ENCODE measurements around the gene MAT1A. TPM values are rescaled to one million over a fixed set of nuclear protein-coding genes. Genes with fewer than 3 reads are reported as not detected.
"Not testable (repeated sequence)": the region's sequence is repeated elsewhere in the genome, so short reads cannot be mapped to it uniquely, and the experiment has no call there.

Gene MAT1A
- total and polyA plus RNA-seq, 2 experiments from 2014 or later = 38.3 to 62.1 TPM

DNA sequence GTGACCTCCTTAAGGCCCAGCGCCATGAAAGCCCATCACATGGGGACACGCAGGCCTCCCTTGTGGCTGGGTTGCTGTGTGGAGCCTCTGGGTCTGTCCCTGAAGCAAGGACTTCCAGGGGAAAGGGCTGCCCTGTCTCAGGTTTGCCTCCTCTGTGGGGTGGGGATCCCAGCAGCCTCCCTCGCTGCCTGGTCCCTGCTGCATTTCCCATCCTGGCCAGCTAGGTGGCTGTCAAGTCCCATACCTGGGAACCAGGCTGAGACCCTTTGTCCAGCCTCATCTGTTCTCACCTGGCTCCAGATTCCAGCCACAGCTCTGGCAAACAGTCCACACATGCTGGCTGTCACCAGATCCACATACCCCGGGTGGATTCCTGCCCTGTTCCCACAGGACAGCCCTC lies 32.7 kb downstream of the MAT1A start:
- DNase-seq (ENCODE audit: low spot score) = peak; percentile 67
- H3K4me2 ChIP-seq = not testable (repeated sequence)
- WGBS (ENCODE audit: low lambda C conversion rate, missing lambda C conversion rate) = 20% methylated on average over 4 of the region's 4 CpGs

DNA sequence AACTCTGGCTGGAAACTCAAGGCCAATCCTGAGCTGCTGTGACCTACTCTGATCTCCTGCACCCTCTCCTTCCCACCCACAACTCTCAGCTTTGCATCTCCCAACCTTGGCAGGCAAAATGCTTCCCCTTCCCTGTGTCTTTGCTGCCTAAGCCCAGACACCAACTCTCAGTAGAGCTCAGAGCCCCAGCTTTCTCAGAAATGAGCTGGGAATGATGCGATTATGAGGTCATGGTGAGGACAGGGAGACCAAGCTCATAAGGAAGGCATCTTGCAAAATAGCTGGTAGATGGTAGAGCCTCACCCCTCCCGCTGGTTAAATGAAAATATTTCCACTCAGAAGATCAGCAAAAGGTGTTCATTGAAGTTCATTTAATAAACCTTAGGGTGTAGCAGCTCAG lies 34.7 kb downstream of the MAT1A start:
- not testable (repeated sequence) for DNase-seq (ENCODE audit: low spot score); H3K9me3 ChIP-seq (ENCODE audit: low read depth); H3K9me2 ChIP-seq (replicated peaks; ENCODE audit: insufficient read depth); H2AFZ ChIP-seq; H3K79me2 ChIP-seq; H3K36me3 ChIP-seq (replicated peaks; ENCODE audit: insufficient read depth, low read depth); H3K4me1 ChIP-seq (ENCODE audit: insufficient read depth); H3K27me3 ChIP-seq; H4K20me1 ChIP-seq (ENCODE audit: insufficient read depth, poor library complexity, severe bottlenecking); H3K27ac ChIP-seq; H3K4me3 ChIP-seq; H3K4me2 ChIP-seq
- WGBS (ENCODE audit: low lambda C conversion rate, missing lambda C conversion rate) = no CpG with 5 or more reads among the region's 2 CpGs

More for the DNA sequence above, 32.7 kb downstream of the MAT1A start:
- not testable (repeated sequence) for H3K4me3 ChIP-seq; H4K20me1 ChIP-seq (ENCODE audit: insufficient read depth, poor library complexity, severe bottlenecking); H3K4me1 ChIP-seq (ENCODE audit: insufficient read depth); H3K27me3 ChIP-seq; H3K36me3 ChIP-seq (replicated peaks; ENCODE audit: insufficient read depth, low read depth); H3K27ac ChIP-seq; H2AFZ ChIP-seq; H3K9me3 ChIP-seq (ENCODE audit: low read depth); H3K79me2 ChIP-seq; H3K9me2 ChIP-seq (replicated peaks; ENCODE audit: insufficient read depth)
- TF ChIP-seq, protein P1, sequence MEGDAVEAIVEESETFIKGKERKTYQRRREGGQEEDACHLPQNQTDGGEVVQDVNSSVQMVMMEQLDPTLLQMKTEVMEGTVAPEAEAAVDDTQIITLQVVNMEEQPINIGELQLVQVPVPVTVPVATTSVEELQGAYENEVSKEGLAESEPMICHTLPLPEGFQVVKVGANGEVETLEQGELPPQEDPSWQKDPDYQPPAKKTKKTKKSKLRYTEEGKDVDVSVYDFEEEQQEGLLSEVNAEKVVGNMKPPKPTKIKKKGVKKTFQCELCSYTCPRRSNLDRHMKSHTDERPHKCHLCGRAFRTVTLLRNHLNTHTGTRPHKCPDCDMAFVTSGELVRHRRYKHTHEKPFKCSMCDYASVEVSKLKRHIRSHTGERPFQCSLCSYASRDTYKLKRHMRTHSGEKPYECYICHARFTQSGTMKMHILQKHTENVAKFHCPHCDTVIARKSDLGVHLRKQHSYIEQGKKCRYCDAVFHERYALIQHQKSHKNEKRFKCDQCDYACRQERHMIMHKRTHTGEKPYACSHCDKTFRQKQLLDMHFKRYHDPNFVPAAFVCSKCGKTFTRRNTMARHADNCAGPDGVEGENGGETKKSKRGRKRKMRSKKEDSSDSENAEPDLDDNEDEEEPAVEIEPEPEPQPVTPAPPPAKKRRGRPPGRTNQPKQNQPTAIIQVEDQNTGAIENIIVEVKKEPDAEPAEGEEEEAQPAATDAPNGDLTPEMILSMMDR (IDR thresholded peaks at IDR 0.05; ENCODE audit: poor library complexity) = peak; percentile 56

DNA sequence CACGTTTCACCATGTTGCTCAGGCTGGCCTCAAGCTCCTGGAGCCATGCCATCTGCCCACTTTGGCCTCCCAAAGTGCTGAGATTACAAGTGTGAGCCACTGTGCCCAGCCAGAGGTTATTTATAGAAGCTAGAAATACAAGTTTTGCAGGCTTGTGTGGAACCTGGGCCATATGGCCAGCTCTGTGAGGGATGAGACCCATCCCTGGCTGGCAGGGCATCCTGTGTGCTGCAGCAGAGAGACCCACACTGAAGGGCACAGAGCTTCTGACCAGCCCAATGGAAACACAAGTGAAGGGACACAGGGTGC lies 35.5 kb downstream of the MAT1A start:
- not testable (repeated sequence) for H3K27ac ChIP-seq; H3K4me2 ChIP-seq; H3K27me3 ChIP-seq; H3K9me2 ChIP-seq (replicated peaks; ENCODE audit: insufficient read depth); DNase-seq (ENCODE audit: low spot score); H2AFZ ChIP-seq; H3K9me3 ChIP-seq (ENCODE audit: low read depth); H3K4me1 ChIP-seq (ENCODE audit: insufficient read depth); H3K4me3 ChIP-seq; H4K20me1 ChIP-seq (ENCODE audit: insufficient read depth, poor library complexity, severe bottlenecking); H3K36me3 ChIP-seq (replicated peaks; ENCODE audit: insufficient read depth, low read depth); H3K79me2 ChIP-seq
- 59% methylated on average over 1 of the region's 1 CpG for WGBS (ENCODE audit: low lambda C conversion rate, missing lambda C conversion rate)

DNA sequence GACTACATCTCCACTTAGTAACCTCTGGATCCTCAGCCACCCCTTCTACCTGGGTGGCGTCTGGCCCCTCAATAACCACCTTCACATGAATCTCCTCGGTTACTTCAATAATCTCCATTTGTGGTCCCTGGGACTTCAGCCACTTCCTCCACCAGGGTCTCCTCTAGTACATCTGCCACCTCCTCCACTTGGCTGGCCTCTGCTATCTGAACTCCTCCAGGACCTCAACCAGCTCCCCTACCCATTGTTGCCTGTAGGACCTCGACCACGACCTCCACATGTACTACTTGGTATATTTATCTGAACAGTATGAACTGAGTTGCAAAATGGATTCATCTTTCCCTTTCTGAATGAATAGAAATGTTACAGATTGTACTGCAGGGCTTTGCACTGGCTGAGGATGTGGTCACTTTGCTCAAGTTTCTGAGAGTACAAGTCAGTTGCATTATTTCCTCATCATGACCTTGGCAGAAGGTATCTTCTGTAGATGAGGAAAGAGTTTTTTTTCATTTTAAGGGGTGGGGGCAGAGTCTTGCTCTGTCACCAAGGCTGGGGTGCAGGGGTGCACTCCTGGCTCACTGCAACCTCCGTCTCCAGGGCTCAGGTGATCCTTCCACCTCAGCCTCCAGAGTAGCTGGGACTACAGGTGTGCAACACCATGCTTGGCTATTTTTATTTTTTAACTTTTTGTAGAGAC lies 36.0 kb downstream of the MAT1A start:
- Histone ChIP-seq H3K4me1 (ENCODE audit: insufficient read depth) (no peaks in the 10 kb centered on the region), H3K9me3 (ENCODE audit: low read depth) (no peaks in the 10 kb centered on the region), H3K4me2 (no peak overlapping the region), H3K79me2 (no peaks in the 10 kb centered on the region), H3K4me3 (no peak overlapping the region), H3K27me3 (no peaks in the 10 kb centered on the region), H3K27ac (no peak overlapping the region), H4K20me1 (ENCODE audit: insufficient read depth, poor library complexity, severe bottlenecking) (no peaks in the 10 kb centered on the region), H3K9me2 (replicated peaks; ENCODE audit: insufficient read depth) (no peaks in the 10 kb centered on the region), H3K36me3 (replicated peaks; ENCODE audit: insufficient read depth, low read depth) (no peaks in the 10 kb centered on the region), H2AFZ (no peak overlapping the region)
- TF ChIP-seq, protein P1 (IDR thresholded peaks at IDR 0.05; ENCODE audit: poor library complexity) = no peak
- TF ChIP-seq EZH2 (IDR thresholded peaks at IDR 0.05; ENCODE audit: borderline replicate concordance) = no peak
- no peak for TF ChIP-seq EZH2phosphoT487 (IDR thresholded peaks at IDR 0.05; ENCODE audit: low read depth, severe bottlenecking, unreplicated experiment)
- DNase-seq (ENCODE audit: low spot score) = no peak
- WGBS (ENCODE audit: low lambda C conversion rate, missing lambda C conversion rate) = 88% methylated on average over 5 of the region's 5 CpGs

Data from hepatocyte (in vitro differentiated cells).